Cardiac atrium fibroblast (primary cell): ENCODE results near the gene WAC. TPM values are rescaled to one million over a fixed set of nuclear protein-coding genes. Genes with fewer than 3 reads are reported as not detected.

Experiments used
- total RNA-seq: library from RNA; depleted of rRNA; stranded (reverse); fragments of >200 nt; gene quantifications from 2 replicates; pipeline ENCODE4 v1.2.3, GENCODE V29; 2015

Gene WAC
- total RNA-seq, result 44.9 and 45.9 TPM in 2 replicates

GRCh38 chr10:28532337-28533185 lies at the start of gene WAC:
TSS of gene WAC (plus strand) at chr10:28533118. CDS start at chr10:28533580, 462 bp downstream.

Other genes starting within 250 kb of the WAC start
- 0.32 TPM in 1 of 2 replicates, not detected in the other for gene MPP7, start 230.1 kb upstream of the WAC start, total RNA-seq
- 41.5 and 64.5 TPM in 2 replicates for gene BAMBI, start 144.4 kb downstream of the WAC start, total RNA-seq